Vagina (tissue), 2 donors: ENCODE measurements around the gene C16orf89. TPM values are rescaled to one million over a fixed set of nuclear protein-coding genes. Genes with fewer than 3 reads are reported as not detected.
A peak's percentile ranks its signal among the peaks of the same experiment; 100 is the strongest.
"Not testable (repeated sequence)": the region's sequence is repeated elsewhere in the genome, so short reads cannot be mapped to it uniquely, and the experiment has no call there.

Experiments
- DNase-seq, 2 donors: peaks; one replicate each; pipeline ENCODE4 v3.0.0-alpha.2; 2017; ENCODE audit errors: extremely low spot score in 2 of 2
- H3K27ac ChIP-seq: fragments of 200-600 bp; sonication (generic); one replicate; pipeline ENCODE4 v1.5.1; 2019
- H3K27me3 ChIP-seq: fragments of 200-600 bp; sonication (generic); one replicate; pipeline ENCODE4 v1.5.1; 2019
- H3K36me3 ChIP-seq, 2 donors: fragments of 200-600 bp; sonication (generic); one replicate each; pipeline ENCODE4 v1.5.1; 2017 to 2019
- H3K4me1 ChIP-seq: fragments of 200-600 bp; sonication (generic); one replicate; pipeline ENCODE4 v1.5.1; 2019
- H3K4me3 ChIP-seq, 2 donors: fragments of 200-600 bp; sonication (generic); 1 replicate in 1 of 2; 2 replicates in 1 of 2; pipeline ENCODE4 v1.5.1; 2016 to 2019
- H3K9me3 ChIP-seq: fragments of 200-600 bp; sonication (generic); one replicate; pipeline ENCODE4 v1.5.1; 2019
- CTCF ChIP-seq, 3 experiments: fragments of 450-650 bp in 2 of 3; fragments of 200-600 bp in 1 of 3; sonication (generic) in 1 of 3; IDR thresholded peaks; one replicate each; pipeline ENCODE4 v1.5.1; 2017 to 2019; ENCODE audit warnings: antibody characterized with exemption in 3 of 3, mild to moderate bottlenecking in 2 of 3, moderate library complexity in 2 of 3
- POLR2A ChIP-seq, 2 donors: fragments of 450-650 bp; IDR thresholded peaks; one replicate each; pipeline ENCODE4 v1.6.1; 2017; ENCODE audit warnings: antibody characterized with exemption in 2 of 2, mild to moderate bottlenecking in 2 of 2, moderate library complexity in 2 of 2
- POLR2AphosphoS5 ChIP-seq, 2 donors: sonication (generic); formaldehyde crosslinking; IDR thresholded peaks; one replicate each; pipeline ENCODE4 v1.9.0; 2017; ENCODE audit warnings: antibody characterized with exemption in 2 of 2, mild to moderate bottlenecking in 2 of 2, low read depth in 1 of 2; ENCODE audit not compliant: insufficient read depth in 1 of 2
- intact Hi-C: fragments of 100-400 bp; cut with DNase I; formaldehyde crosslinking; loops from one replicate; pipeline ENCODE4 v1.15.1; 2023
- total RNA-seq: library from RNA; depleted of rRNA; stranded (reverse); fragments of >200 nt; gene quantifications from one replicate; pipeline ENCODE4 v1.2.3, GENCODE V29; 2016

Gene C16orf89
- total RNA-seq, result 4.4 TPM

- Histone ChIP-seq H3K9me3 (no peaks in the 10 kb centered on the region), H3K36me3 (no peaks in the 10 kb centered on the region), H3K27ac (no peak within 1 kb of the TSS), H3K4me1 (peaks cover under 1% of the 10 kb centered on the region), H3K27me3 (no peaks in the 10 kb centered on the region), H3K4me3 (no peak within 1 kb of the TSS)
- TF ChIP-seq POLR2AphosphoS5 (IDR thresholded peaks at IDR 0.05; ENCODE audit: insufficient read depth in 1 of 2, low read depth in 1 of 2) (no peak), CTCF (IDR thresholded peaks at IDR 0.05) (no peak), POLR2A (IDR thresholded peaks at IDR 0.05) (no peak)
- no peak for DNase-seq
- intact Hi-C loops, result no loop called here
Measured at GRCh38 chr16:5065813-5066212, at the start of gene C16orf89. TSS of gene C16orf89 (minus strand) at chr16:5065956. CDS start at chr16:5065908, 48 bp downstream.

- H3K4me3 ChIP-seq, H3K36me3 ChIP-seq, H3K27ac ChIP-seq, intact Hi-C loops, H3K27me3 ChIP-seq, H3K9me3 ChIP-seq, DNase-seq, H3K4me1 ChIP-seq: not testable (repeated sequence)
Measured at GRCh38 chr16:5110933-5111332, 45.2 kb upstream of the C16orf89 start.

- H3K27me3 ChIP-seq, result no peaks in the 10 kb centered on the region
Measured at GRCh38 chr16:5108505-5109158, 42.9 kb upstream of the C16orf89 start.

GRCh38 chr16:5105039-5105438 lies 39.3 kb upstream of the C16orf89 start:
- H3K4me3 ChIP-seq, H3K4me1 ChIP-seq, H3K36me3 ChIP-seq, DNase-seq, intact Hi-C loops, H3K27me3 ChIP-seq, H3K9me3 ChIP-seq, H3K27ac ChIP-seq: not testable (repeated sequence)

More at GRCh38 chr16:5108505-5109158, 42.9 kb upstream of the C16orf89 start:
- Histone ChIP-seq H3K4me3 (no peak overlapping the region), H3K9me3 (no peaks in the 10 kb centered on the region), H3K36me3 (no peaks in the 10 kb centered on the region), H3K27ac (no peak overlapping the region), H3K4me1 (no peaks in the 10 kb centered on the region)
- intact Hi-C loops, result no loop called here
- no peak for DNase-seq
- no peak for TF ChIP-seq CTCF (IDR thresholded peaks at IDR 0.05)
- TF ChIP-seq POLR2AphosphoS5 (IDR thresholded peaks at IDR 0.05; ENCODE audit: insufficient read depth in 1 of 2, low read depth in 1 of 2), result no peak
- no peak for TF ChIP-seq POLR2A (IDR thresholded peaks at IDR 0.05)

- intact Hi-C loops, DNase-seq, H3K27me3 ChIP-seq, H3K9me3 ChIP-seq, H3K4me3 ChIP-seq, H3K4me1 ChIP-seq, H3K36me3 ChIP-seq, H3K27ac ChIP-seq: not testable (repeated sequence)
Measured at GRCh38 chr16:5103296-5104032, 37.7 kb upstream of the C16orf89 start.

- peak overlapping the region; percentile 77 for H3K27ac ChIP-seq
- H3K4me3 ChIP-seq, result peak overlapping the region; percentile 64 to 88
- DNase-seq, H3K27me3 ChIP-seq, intact Hi-C loops, H3K9me3 ChIP-seq, H3K36me3 ChIP-seq: not testable (repeated sequence)
- peaks cover 13% of the 10 kb centered on the region for H3K4me1 ChIP-seq
Measured at GRCh38 chr16:5099174-5099573, 33.4 kb upstream of the C16orf89 start.

GRCh38 chr16:5098221-5099159 lies 32.7 kb upstream of the C16orf89 start:
- Histone ChIP-seq H3K4me3 (peak overlapping the region; percentile 64 to 88), H3K27ac (peak overlapping the region; percentile 81), H3K4me1 (peaks cover 13% of the 10 kb centered on the region)
- H3K36me3 ChIP-seq, H3K27me3 ChIP-seq, H3K9me3 ChIP-seq, intact Hi-C loops: not testable (repeated sequence)
- peak in 1 of 2 donors; percentile 91 for DNase-seq

- H3K27me3 ChIP-seq, H3K36me3 ChIP-seq, intact Hi-C loops, H3K9me3 ChIP-seq: not testable (repeated sequence)
- Histone ChIP-seq H3K4me1 (peaks cover 13% of the 10 kb centered on the region), H3K27ac (peak within 1 kb of the TSS; percentile 81), H3K4me3 (peak within 1 kb of the TSS; percentile 86 to 88)
- peak; percentile 99 for DNase-seq
Measured at GRCh38 chr16:5097470-5098220, 31.9 kb upstream of the C16orf89 start, which contains the start of gene EEF2KMT. TSS of gene EEF2KMT (minus strand) at chr16:5097795. CDS start at chr16:5097739, 56 bp downstream.

GRCh38 chr16:5097061-5097469 lies 31.3 kb upstream of the C16orf89 start:
- intact Hi-C loops, DNase-seq, H3K36me3 ChIP-seq, H3K27me3 ChIP-seq, H3K9me3 ChIP-seq: not testable (repeated sequence)
- Histone ChIP-seq H3K4me3 (peak overlapping the region; percentile 86 to 88), H3K4me1 (peaks cover 13% of the 10 kb centered on the region), H3K27ac (peak overlapping the region; percentile 81)
